HCT116 (cell line): Measurements from ENCODE around the gene TFF1.

Source experiments
- ATF3 ChIP-seq: IDR thresholded peaks from 2 replicates; pipeline ENCODE4 v1.6.1; 2012
- CTCF ChIP-seq, 3 experiments: fragments of 200-600 bp in 1 of 3; sonication (generic) in 1 of 3; IDR thresholded peaks in 2 of 3; conservative IDR thresholded peaks in 1 of 3; 2 replicates each; pipeline ENCODE4 v1.5.1; 2012 to 2017; ENCODE audit warnings: low read depth in 2 of 3, low read length in 2 of 3, antibody characterized with exemption in 1 of 3, borderline replicate concordance in 1 of 3, control low read depth in 1 of 3, mild to moderate bottlenecking in 1 of 3, mixed read lengths in 1 of 3, mixed run types in 1 of 3, moderate library complexity in 1 of 3; ENCODE audit not compliant: insufficient read depth in 1 of 3
- EZH2 ChIP-seq: fragments of 200-600 bp; sonication (generic); IDR thresholded peaks from 2 replicates; pipeline ENCODE4 v1.6.1; 2017; ENCODE audit warnings: antibody characterized with exemption, mixed run types
- JUND ChIP-seq: IDR thresholded peaks from 2 replicates; pipeline ENCODE4 v1.6.1; 2012
- POLR2A ChIP-seq: IDR thresholded peaks from 2 replicates; pipeline ENCODE4 v1.7.0; 2011; ENCODE audit warnings: borderline replicate concordance; ENCODE audit not compliant: insufficient read depth, insufficient read length; ENCODE audit errors: extremely low read depth
- POLR2AphosphoS5 ChIP-seq: IDR thresholded peaks from 2 replicates; pipeline ENCODE4 v1.6.1; 2011; ENCODE audit warnings: mild to moderate bottlenecking, low read depth, low read length, moderate library complexity
- SP1 ChIP-seq: IDR thresholded peaks from 2 replicates; pipeline ENCODE4 v1.6.1; 2012; ENCODE audit warnings: low read depth
- YY1 ChIP-seq: IDR thresholded peaks from 2 replicates; pipeline ENCODE4 v1.6.1; 2011; ENCODE audit warnings: low read length, low read depth, moderate library complexity, mild to moderate bottlenecking; ENCODE audit not compliant: insufficient replicate concordance; ENCODE audit errors: extremely low read depth
- ZBTB33 ChIP-seq: IDR thresholded peaks from 2 replicates; pipeline ENCODE4 v1.6.1; 2011; ENCODE audit warnings: mild to moderate bottlenecking, low read length, moderate library complexity; ENCODE audit not compliant: insufficient replicate concordance; ENCODE audit errors: extremely low read depth
- ZNF274 ChIP-seq: fragments of 200-500 bp; sonication (Bioruptor generic); IDR thresholded peaks from 2 replicates; pipeline ENCODE4 v1.6.1; 2014; ENCODE audit warnings: mild to moderate bottlenecking, low read depth, low read length, inconsistent platforms

- TF ChIP-seq CTCF (IDR thresholded peaks at IDR 0.05 in 2 of 3, conservative IDR thresholded peaks at IDR 0.05 in 1 of 3; ENCODE audit: borderline replicate concordance in 1 of 3, insufficient read depth in 1 of 3, low read depth in 2 of 3, low read length in 2 of 3) (no peak), ZNF274 (no peak), ZBTB33 (no peak), POLR2AphosphoS5 (no peak), POLR2A (no peak), EZH2 (no peak), ATF3 (no peak), YY1 (no peak), SP1 (no peak), JUND (no peak)
These were observed 23.9 kb upstream of the TFF1 start for GRCh38 chr21:42390193-42390592.
